Measurements from ENCODE around the gene TNFRSF21.

Gene TNFRSF21

DNA sequence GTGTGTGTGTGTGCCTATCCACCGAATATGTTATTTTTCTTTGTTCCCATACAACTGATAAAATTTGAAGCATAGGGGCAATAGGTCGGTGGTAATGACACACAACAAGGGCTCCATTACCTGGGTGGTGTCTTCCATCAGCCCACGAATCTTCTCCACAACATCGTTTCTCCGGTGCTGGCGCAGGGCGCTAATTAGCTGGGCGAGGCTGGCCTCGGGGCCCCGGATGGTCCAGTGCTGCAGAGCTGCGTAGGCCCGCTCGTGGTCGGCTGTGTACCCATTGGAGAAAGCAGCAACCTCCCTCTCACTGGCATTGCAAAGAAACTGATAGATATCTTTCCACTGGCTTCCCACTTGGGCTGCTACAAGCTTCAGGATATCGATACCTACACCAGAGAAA is 56.6 kb downstream of the TNFRSF21 start:
- TF ChIP-seq, protein P1, sequence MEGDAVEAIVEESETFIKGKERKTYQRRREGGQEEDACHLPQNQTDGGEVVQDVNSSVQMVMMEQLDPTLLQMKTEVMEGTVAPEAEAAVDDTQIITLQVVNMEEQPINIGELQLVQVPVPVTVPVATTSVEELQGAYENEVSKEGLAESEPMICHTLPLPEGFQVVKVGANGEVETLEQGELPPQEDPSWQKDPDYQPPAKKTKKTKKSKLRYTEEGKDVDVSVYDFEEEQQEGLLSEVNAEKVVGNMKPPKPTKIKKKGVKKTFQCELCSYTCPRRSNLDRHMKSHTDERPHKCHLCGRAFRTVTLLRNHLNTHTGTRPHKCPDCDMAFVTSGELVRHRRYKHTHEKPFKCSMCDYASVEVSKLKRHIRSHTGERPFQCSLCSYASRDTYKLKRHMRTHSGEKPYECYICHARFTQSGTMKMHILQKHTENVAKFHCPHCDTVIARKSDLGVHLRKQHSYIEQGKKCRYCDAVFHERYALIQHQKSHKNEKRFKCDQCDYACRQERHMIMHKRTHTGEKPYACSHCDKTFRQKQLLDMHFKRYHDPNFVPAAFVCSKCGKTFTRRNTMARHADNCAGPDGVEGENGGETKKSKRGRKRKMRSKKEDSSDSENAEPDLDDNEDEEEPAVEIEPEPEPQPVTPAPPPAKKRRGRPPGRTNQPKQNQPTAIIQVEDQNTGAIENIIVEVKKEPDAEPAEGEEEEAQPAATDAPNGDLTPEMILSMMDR (IDR thresholded peaks at IDR 0.05; ENCODE audit: poor library complexity, severe bottlenecking): no peak
- no peak for ATAC-seq (ENCODE audit: low read depth)
- H3K4me1 ChIP-seq (ENCODE audit: insufficient read depth, poor library complexity, severe bottlenecking): peaks cover under 1% of the 10 kb centered on the region
- H3K9me3 ChIP-seq (ENCODE audit: severe bottlenecking): no peaks in the 10 kb centered on the region
- DNase-seq (ENCODE audit: low spot score): no peak
- H3K27me3 ChIP-seq (ENCODE audit: insufficient read depth, poor library complexity, severe bottlenecking): no peaks in the 10 kb centered on the region
- no peak overlapping the region for H3K27ac ChIP-seq (ENCODE audit: poor library complexity, severe bottlenecking)
- peaks cover 74% of the 10 kb centered on the region for H3K36me3 ChIP-seq (ENCODE audit: low read depth)
- no peak overlapping the region for H3K4me3 ChIP-seq (ENCODE audit: severe bottlenecking)

DNA sequence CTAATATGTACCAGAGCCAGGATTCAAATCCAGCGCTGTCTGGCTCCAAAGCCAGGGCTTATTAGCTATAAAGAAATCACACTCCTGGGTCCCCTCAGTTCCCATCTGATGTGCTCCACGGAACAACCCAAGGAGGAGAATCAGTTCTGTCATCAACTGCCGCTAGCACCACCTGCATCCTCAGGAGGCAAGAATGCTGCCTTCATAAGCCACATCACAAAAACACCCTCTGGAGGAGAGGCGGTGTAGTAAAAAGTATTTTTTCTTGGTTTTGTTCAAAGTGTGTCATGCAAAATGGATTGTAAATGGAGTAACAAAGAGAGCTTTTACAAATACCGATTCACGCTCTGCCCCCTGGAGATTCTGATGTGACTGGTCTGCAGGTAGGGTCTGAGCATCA is 57.1 kb downstream of the TNFRSF21 start:
- Histone ChIP-seq H3K27me3 (ENCODE audit: insufficient read depth, poor library complexity, severe bottlenecking) (no peaks in the 10 kb centered on the region), H3K36me3 (ENCODE audit: low read depth) (peaks cover 70% of the 10 kb centered on the region), H3K9me3 (ENCODE audit: severe bottlenecking) (no peaks in the 10 kb centered on the region), H3K4me1 (ENCODE audit: insufficient read depth, poor library complexity, severe bottlenecking) (peaks cover 6% of the 10 kb centered on the region), H3K27ac (ENCODE audit: poor library complexity, severe bottlenecking) (no peak overlapping the region), H3K4me3 (ENCODE audit: severe bottlenecking) (no peak overlapping the region)
- no peak for ATAC-seq (ENCODE audit: low read depth)
- TF ChIP-seq, protein P1 (IDR thresholded peaks at IDR 0.05; ENCODE audit: poor library complexity, severe bottlenecking): no peak
- DNase-seq (ENCODE audit: low spot score): no peak

DNA sequence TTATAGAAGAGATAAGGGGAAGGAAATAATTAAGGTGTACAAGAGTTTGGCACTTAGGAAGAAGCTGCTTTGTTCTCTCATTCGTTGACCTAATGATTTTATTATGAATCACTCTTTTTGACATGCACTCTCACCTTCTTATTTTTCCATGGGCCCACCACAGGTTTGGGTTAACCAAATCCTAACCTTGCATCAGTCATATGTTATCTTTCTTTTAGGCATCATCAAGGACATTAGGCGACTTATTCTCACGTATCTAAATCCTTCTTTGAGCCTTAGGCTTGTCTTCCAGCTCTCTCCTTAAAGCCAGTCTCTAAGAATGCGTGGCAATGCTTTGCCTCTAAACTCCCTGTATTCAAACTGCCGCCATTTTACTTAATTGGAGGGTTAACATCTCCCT is 58.3 kb downstream of the TNFRSF21 start:
- TF ChIP-seq, protein P1 (IDR thresholded peaks at IDR 0.05; ENCODE audit: poor library complexity, severe bottlenecking): no peak
- no peak for DNase-seq (ENCODE audit: low spot score)
- no peaks in the 10 kb centered on the region for H3K27me3 ChIP-seq (ENCODE audit: insufficient read depth, poor library complexity, severe bottlenecking)
- no peaks in the 10 kb centered on the region for H3K9me3 ChIP-seq (ENCODE audit: severe bottlenecking)
- no peak for ATAC-seq (ENCODE audit: low read depth)
- no peak overlapping the region for H3K27ac ChIP-seq (ENCODE audit: poor library complexity, severe bottlenecking)
- no peak overlapping the region for H3K4me3 ChIP-seq (ENCODE audit: severe bottlenecking)
- peaks cover 68% of the 10 kb centered on the region for H3K36me3 ChIP-seq (ENCODE audit: low read depth)
- peaks cover 12% of the 10 kb centered on the region for H3K4me1 ChIP-seq (ENCODE audit: insufficient read depth, poor library complexity, severe bottlenecking)

- Histone ChIP-seq H3K36me3 (ENCODE audit: low read depth) (peaks cover 57% of the 10 kb centered on the region), H3K4me1 (ENCODE audit: insufficient read depth, poor library complexity, severe bottlenecking) (peaks cover 18% of the 10 kb centered on the region), H3K27ac (ENCODE audit: poor library complexity, severe bottlenecking) (no peak overlapping the region), H3K27me3 (ENCODE audit: insufficient read depth, poor library complexity, severe bottlenecking) (no peaks in the 10 kb centered on the region), H3K4me3 (ENCODE audit: severe bottlenecking) (no peak overlapping the region), H3K9me3 (ENCODE audit: severe bottlenecking) (no peaks in the 10 kb centered on the region)
- ATAC-seq (ENCODE audit: low read depth) (no peak), DNase-seq (ENCODE audit: low spot score) (no peak)
- TF ChIP-seq, protein P1 (IDR thresholded peaks at IDR 0.05; ENCODE audit: poor library complexity, severe bottlenecking): no peak
These were observed 59.4 kb downstream of the TNFRSF21 start for GRCh38 chr6:47250302-47250701.

DNA sequence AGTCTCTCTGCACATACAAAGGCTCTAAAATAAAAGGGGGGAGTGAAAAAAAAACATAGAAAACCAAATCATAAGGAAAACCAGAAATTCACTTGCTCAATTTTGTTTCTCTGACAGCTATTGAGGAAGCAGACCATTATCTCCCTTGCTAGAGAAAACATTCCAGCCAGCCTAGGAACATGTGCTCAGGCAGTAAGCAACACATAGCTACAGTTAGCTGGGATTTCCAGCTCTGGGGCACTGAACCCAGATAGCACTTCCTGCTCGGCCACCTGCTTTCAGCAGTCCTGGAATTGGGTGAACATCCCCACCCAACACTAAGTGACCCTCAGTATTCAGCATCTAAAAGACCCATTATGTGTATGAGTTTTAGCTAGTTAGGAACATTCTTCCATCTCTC is 61.3 kb downstream of the TNFRSF21 start:
- peak; percentile 36; the same call in 1 of the 3 replicates for ATAC-seq (ENCODE audit: low read depth)
- DNase-seq (ENCODE audit: low spot score): no peak
- H3K36me3 ChIP-seq (ENCODE audit: low read depth): peaks cover 53% of the 10 kb centered on the region

More for the DNA sequence above, 61.3 kb downstream of the TNFRSF21 start:
- no peak overlapping the region for H3K27ac ChIP-seq (ENCODE audit: poor library complexity, severe bottlenecking)
- no peak overlapping the region for H3K4me3 ChIP-seq (ENCODE audit: severe bottlenecking)
- peaks cover 20% of the 10 kb centered on the region for H3K4me1 ChIP-seq (ENCODE audit: insufficient read depth, poor library complexity, severe bottlenecking)
- H3K27me3 ChIP-seq (ENCODE audit: insufficient read depth, poor library complexity, severe bottlenecking): no peaks in the 10 kb centered on the region
- no peaks in the 10 kb centered on the region for H3K9me3 ChIP-seq (ENCODE audit: severe bottlenecking)
- TF ChIP-seq, protein P1 (IDR thresholded peaks at IDR 0.05; ENCODE audit: poor library complexity, severe bottlenecking): no peak

Data from RWPE2 (cell line).